Fibroblast of lung (primary cell): ENCODE data around the gene EVPLL. TPM values are rescaled to one million over a fixed set of nuclear protein-coding genes. Genes with fewer than 3 reads are reported as not detected.
A peak's percentile ranks its signal among the peaks of the same experiment; 100 is the strongest.
"Not testable (repeated sequence)": the region's sequence is repeated elsewhere in the genome, so short reads cannot be mapped to it uniquely, and the experiment has no call there.

Experiments used
- DNase-seq, 2 donors: peaks; one replicate each; pipeline versions ENCODE4 v3.0.0 to v3.0.0-alpha.2; 2010; ENCODE audit warnings: low read depth in 2 of 2
- H2AFZ ChIP-seq: 2 replicates; pipeline ENCODE4 v1.5.1; 2012; ENCODE audit warnings: low read length, control low read depth, inconsistent platforms
- H3K27ac ChIP-seq: 2 replicates; pipeline ENCODE4 v1.5.1; 2011; ENCODE audit warnings: low read length, control low read depth; ENCODE audit not compliant: insufficient read depth
- H3K27me3 ChIP-seq: 2 replicates; pipeline ENCODE4 v1.5.1; 2011; ENCODE audit warnings: mild to moderate bottlenecking, low read length; ENCODE audit not compliant: control insufficient read depth, insufficient read depth
- H3K36me3 ChIP-seq: 2 replicates; pipeline ENCODE4 v1.5.1; 2011; ENCODE audit warnings: low read length; ENCODE audit not compliant: control insufficient read depth, insufficient read depth
- H3K4me1 ChIP-seq: 2 replicates; pipeline ENCODE4 v1.5.1; 2011; ENCODE audit warnings: low read length; ENCODE audit not compliant: control insufficient read depth, insufficient read depth; ENCODE audit errors: extremely low read depth
- H3K4me2 ChIP-seq: 2 replicates; pipeline ENCODE4 v1.5.1; 2011; ENCODE audit warnings: low read length, control low read depth; ENCODE audit not compliant: insufficient read depth; ENCODE audit errors: extremely low read depth
- H3K4me3 ChIP-seq, 4 experiments: fragments of 200-600 bp in 1 of 4; sonication (generic) in 1 of 4; replicated peaks in 1 of 4; 2 replicates each; pipeline ENCODE4 v1.5.1; 2011 to 2016; ENCODE audit warnings: low read length in 4 of 4, low read depth in 3 of 4, mild to moderate bottlenecking in 3 of 4, control low read depth in 2 of 4, inconsistent platforms in 1 of 4, mixed read lengths in 1 of 4; ENCODE audit not compliant: insufficient read depth in 1 of 4; ENCODE audit errors: control extremely low read depth in 1 of 4
- H3K79me2 ChIP-seq: 2 replicates; pipeline ENCODE4 v1.5.1; 2012; ENCODE audit warnings: mild to moderate bottlenecking, low read length, inconsistent platforms; ENCODE audit not compliant: control insufficient read depth, insufficient read depth
- H3K9ac ChIP-seq: 2 replicates; pipeline ENCODE4 v1.5.1; 2011; ENCODE audit warnings: mild to moderate bottlenecking, low read length, control low read depth; ENCODE audit not compliant: insufficient read depth
- H3K9me3 ChIP-seq: 2 replicates; pipeline ENCODE4 v1.5.1; 2012; ENCODE audit warnings: low read depth, low read length; ENCODE audit not compliant: control insufficient read depth, insufficient read depth
- H4K20me1 ChIP-seq: 2 replicates; pipeline ENCODE4 v1.5.1; 2011; ENCODE audit warnings: low read length; ENCODE audit not compliant: control insufficient read depth, insufficient read depth; ENCODE audit errors: extremely low read depth
- polyA plus RNA-seq, 2 donors: library from polyadenylated mRNA; depleted of rRNA in 1 of 2; stranded (reverse) in 1 of 2; unstranded in 1 of 2; fragments of >200 nt; gene quantifications; 2 replicates each; pipeline ENCODE4 v1.2.1, GENCODE V29; 2011 to 2012; ENCODE audit warnings: missing spikeins in 1 of 2
- total RNA-seq: library from RNA; depleted of rRNA; stranded (reverse); fragments of >200 nt; gene quantifications from 2 replicates; pipeline ENCODE4 v1.2.1, GENCODE V29; 2014

The EVPLL gene
- total and polyA plus RNA-seq, 2 donors (not counting 1 experiment from before 2014, with no cell fraction given) = not detected

GRCh38 chr17:18410736-18411135 lies 33.2 kb downstream of the EVPLL start:
- peak overlapping the region in 3 of 4 experiments; percentile 33 to 57 (median 43) for H3K4me3 ChIP-seq
- H4K20me1 ChIP-seq, H3K4me1 ChIP-seq, H3K9ac ChIP-seq, H3K4me2 ChIP-seq, H3K9me3 ChIP-seq, H3K36me3 ChIP-seq, H3K27me3 ChIP-seq, H3K79me2 ChIP-seq, H2AFZ ChIP-seq, H3K27ac ChIP-seq: not testable (repeated sequence)
- DNase-seq = peak in 1 of 2 donors; percentile 4

- H3K9ac ChIP-seq = peak overlapping the region; percentile 44
Observed at GRCh38 chr17:18411377-18411864, 33.8 kb downstream of the EVPLL start.

GRCh38 chr17:18412001-18412538 lies 34.5 kb downstream of the EVPLL start:
- not testable (repeated sequence) for DNase-seq, H2AFZ ChIP-seq
- H3K4me3 ChIP-seq = peak overlapping the region in 1 of 4 experiments; percentile 57

More at GRCh38 chr17:18411377-18411864, 33.8 kb downstream of the EVPLL start:
- not testable (repeated sequence) for H3K4me1 ChIP-seq, H2AFZ ChIP-seq, H3K36me3 ChIP-seq, H3K79me2 ChIP-seq, H3K9me3 ChIP-seq, H4K20me1 ChIP-seq, H3K27me3 ChIP-seq, H3K4me2 ChIP-seq
- peak; percentile 61 to 63 for DNase-seq
- Histone ChIP-seq H3K27ac (peak overlapping the region; percentile 66), H3K4me3 (peak overlapping the region; percentile 19 to 57 (median 50))

GRCh38 chr17:18421521-18421920 lies 43.9 kb downstream of the EVPLL start:
- H3K4me3 ChIP-seq, H3K27me3 ChIP-seq, H3K27ac ChIP-seq, H3K4me1 ChIP-seq, H3K4me2 ChIP-seq, H3K79me2 ChIP-seq, H3K9ac ChIP-seq, H3K9me3 ChIP-seq, DNase-seq, H4K20me1 ChIP-seq, H2AFZ ChIP-seq, H3K36me3 ChIP-seq: not testable (repeated sequence)

More at GRCh38 chr17:18412001-18412538, 34.5 kb downstream of the EVPLL start:
- not testable (repeated sequence) for H3K4me1 ChIP-seq, H3K36me3 ChIP-seq, H3K9ac ChIP-seq, H3K9me3 ChIP-seq, H3K4me2 ChIP-seq, H4K20me1 ChIP-seq, H3K79me2 ChIP-seq, H3K27me3 ChIP-seq
- peak overlapping the region; percentile 66 for H3K27ac ChIP-seq

- H3K27me3 ChIP-seq, H3K9me3 ChIP-seq, H3K79me2 ChIP-seq, DNase-seq, H3K36me3 ChIP-seq, H3K4me2 ChIP-seq, H3K4me1 ChIP-seq, H3K4me3 ChIP-seq, H4K20me1 ChIP-seq, H3K9ac ChIP-seq, H2AFZ ChIP-seq, H3K27ac ChIP-seq: not testable (repeated sequence)
Observed at GRCh38 chr17:18422464-18422863, 44.9 kb downstream of the EVPLL start.

GRCh38 chr17:18423015-18423414 lies 45.4 kb downstream of the EVPLL start:
- not testable (repeated sequence) for H2AFZ ChIP-seq, H3K27ac ChIP-seq, H4K20me1 ChIP-seq, H3K9me3 ChIP-seq, H3K9ac ChIP-seq, H3K36me3 ChIP-seq, H3K4me1 ChIP-seq, H3K4me2 ChIP-seq, H3K79me2 ChIP-seq, H3K27me3 ChIP-seq, DNase-seq, H3K4me3 ChIP-seq

- H2AFZ ChIP-seq, DNase-seq, H3K4me2 ChIP-seq: not testable (repeated sequence)
Observed at GRCh38 chr17:18425593-18425992, 48.0 kb downstream of the EVPLL start.

More at GRCh38 chr17:18425593-18425992, 48.0 kb downstream of the EVPLL start:
- H3K9me3 ChIP-seq, H4K20me1 ChIP-seq, H3K9ac ChIP-seq, H3K4me1 ChIP-seq, H3K27ac ChIP-seq, H3K4me3 ChIP-seq, H3K27me3 ChIP-seq, H3K36me3 ChIP-seq, H3K79me2 ChIP-seq: not testable (repeated sequence)
